Measurements from ENCODE around the gene CIPC. TPM values are rescaled to one million over a fixed set of nuclear protein-coding genes. Genes with fewer than 3 reads are reported as not detected.

The CIPC gene
- total RNA-seq, 1 donor = 12.4 TPM

GRCh38 chr14:77068517-77069200 lies 29.4 kb upstream of the CIPC start:
- DNase-seq (ENCODE audit: low read depth in 2 of 3, low spot score in 2 of 3) = no peak

DNA sequence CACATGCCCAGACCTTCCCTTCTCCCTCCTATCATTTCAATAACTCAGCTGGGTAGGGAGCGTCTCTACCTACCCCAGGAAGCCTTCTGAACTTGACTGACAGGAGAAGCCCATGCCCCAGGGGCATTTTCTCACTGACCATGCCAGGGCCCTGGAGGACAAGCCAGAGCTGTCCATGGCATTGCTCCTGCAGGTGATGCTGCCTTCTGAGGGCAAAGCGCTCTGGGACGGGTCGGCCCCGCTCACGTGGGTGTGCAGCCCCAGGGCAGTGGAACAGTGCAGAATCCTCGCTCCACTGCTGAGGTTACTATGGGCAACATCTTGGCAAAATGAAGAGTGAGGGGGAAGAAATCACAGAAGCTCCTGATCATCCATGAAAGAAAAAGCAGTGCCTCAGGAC lies 28.5 kb upstream of the CIPC start:
- no peak for DNase-seq (ENCODE audit: low read depth in 2 of 3, low spot score in 2 of 3)

GRCh38 chr14:77071938-77072388 lies 26.1 kb upstream of the CIPC start:
- DNase-seq (ENCODE audit: low read depth in 2 of 3, low spot score in 2 of 3) = no peak

GRCh38 chr14:77074969-77075368 lies 23.1 kb upstream of the CIPC start:
- DNase-seq (ENCODE audit: low read depth in 2 of 3, low spot score in 2 of 3) = no peak

DNA sequence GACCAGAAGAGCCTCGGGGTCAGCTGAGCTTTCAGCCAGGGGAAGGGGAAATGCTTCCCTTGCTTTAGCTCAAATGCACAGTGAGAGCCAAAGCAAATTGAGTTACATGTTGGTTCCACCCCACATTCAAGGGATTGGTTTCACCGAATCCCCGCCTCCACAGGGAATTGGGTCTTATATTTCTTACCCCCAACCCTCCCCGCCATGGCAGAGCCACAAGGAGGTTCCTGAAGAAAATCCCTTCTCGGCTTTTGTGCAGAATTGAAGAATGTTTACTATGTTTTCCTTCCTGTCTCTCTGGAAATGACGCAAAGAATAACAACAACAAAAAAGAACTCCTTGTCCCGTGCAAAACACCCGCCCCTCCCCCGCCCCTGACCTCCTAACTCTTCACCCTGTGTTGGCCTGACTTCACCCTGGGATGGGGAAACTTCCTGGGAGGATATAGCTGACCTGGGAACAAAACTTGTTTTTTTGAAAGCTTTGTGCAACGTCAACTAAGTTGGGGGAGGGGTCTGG lies 21.9 kb upstream of the CIPC start:
- DNase-seq (ENCODE audit: low read depth in 2 of 3, low spot score in 2 of 3) = no peak

DNA sequence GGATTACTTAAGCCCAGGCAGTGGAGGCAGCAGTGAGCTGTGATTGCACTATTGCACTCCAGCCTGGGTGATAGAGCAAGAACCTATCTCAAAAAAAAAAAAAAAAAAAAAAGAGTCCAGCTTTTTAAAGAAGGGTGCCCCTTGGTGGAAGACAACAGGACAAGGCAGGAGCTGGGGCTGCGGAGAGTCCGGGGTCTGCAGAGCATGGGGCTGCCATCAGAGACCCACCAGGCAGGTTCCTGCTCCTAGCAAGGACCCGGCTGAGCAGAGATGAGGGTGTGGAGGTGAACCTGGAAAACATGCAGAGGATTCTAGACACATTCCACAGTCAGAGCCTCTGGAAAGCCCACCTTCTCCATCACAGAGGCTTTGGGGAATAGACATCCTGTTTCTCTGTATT lies 21.0 kb upstream of the CIPC start:
- no peak for DNase-seq (ENCODE audit: low read depth in 2 of 3, low spot score in 2 of 3)

GRCh38 chr14:77082356-77082755 lies 15.7 kb upstream of the CIPC start:
- no peak for DNase-seq (ENCODE audit: low read depth in 2 of 3, low spot score in 2 of 3)

GRCh38 chr14:77083082-77083481 lies 15.0 kb upstream of the CIPC start:
- DNase-seq (ENCODE audit: low read depth in 2 of 3, low spot score in 2 of 3) = no peak

- DNase-seq (ENCODE audit: low read depth in 2 of 3, low spot score in 2 of 3) = no peak
Observed at GRCh38 chr14:77084985-77085384, 13.1 kb upstream of the CIPC start.

DNA sequence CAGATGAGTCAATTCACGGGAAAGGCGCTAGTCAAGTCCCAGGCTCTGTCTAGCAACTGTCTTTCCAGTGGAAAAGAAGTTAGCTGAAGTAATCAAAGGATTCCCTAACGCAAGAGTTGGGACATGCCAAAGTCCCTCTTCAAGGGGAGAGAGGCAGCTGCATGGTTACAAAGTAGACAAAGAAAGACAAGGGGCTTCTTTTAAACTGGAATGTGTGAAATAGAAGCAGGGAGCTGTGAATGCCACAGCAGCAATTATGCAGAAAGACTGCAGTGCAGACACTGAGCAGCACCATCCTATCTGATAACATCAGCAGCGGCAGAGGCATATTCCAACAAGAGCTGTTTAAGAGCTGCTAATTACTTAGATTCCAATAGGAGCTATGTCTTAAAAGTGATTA lies 12.5 kb upstream of the CIPC start:
- DNase-seq (ENCODE audit: low read depth in 2 of 3, low spot score in 2 of 3) = no peak

- DNase-seq (ENCODE audit: low read depth in 2 of 3, low spot score in 2 of 3) = no peak
Observed at GRCh38 chr14:77086017-77086727, 11.9 kb upstream of the CIPC start.

DNA sequence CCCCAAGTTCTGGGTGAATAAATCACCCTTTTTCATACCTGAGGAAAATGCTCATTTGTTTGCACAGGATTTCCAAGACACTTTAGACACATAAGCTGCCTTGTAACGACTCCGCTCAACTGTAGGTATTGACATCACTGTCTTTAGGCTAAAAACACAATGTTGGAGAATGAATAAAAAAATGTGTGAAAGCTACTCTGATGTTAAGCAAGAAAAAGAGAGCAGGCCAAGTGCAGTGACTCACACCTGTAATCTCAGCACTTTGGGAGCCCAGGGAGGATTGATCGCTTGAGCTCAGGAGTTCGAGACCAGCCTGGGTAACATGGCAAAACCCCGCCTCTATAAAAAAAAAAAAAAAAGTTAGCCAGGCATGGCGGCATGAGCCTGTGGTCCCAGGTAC lies 11.1 kb upstream of the CIPC start:
- DNase-seq (ENCODE audit: low read depth in 2 of 3, low spot score in 2 of 3) = no peak

GRCh38 chr14:77087631-77088030 lies 10.4 kb upstream of the CIPC start:
- no peak for DNase-seq (ENCODE audit: low read depth in 2 of 3, low spot score in 2 of 3)

GRCh38 chr14:77088219-77088618 lies 9.8 kb upstream of the CIPC start:
- DNase-seq (ENCODE audit: low read depth in 2 of 3, low spot score in 2 of 3) = no peak

DNA sequence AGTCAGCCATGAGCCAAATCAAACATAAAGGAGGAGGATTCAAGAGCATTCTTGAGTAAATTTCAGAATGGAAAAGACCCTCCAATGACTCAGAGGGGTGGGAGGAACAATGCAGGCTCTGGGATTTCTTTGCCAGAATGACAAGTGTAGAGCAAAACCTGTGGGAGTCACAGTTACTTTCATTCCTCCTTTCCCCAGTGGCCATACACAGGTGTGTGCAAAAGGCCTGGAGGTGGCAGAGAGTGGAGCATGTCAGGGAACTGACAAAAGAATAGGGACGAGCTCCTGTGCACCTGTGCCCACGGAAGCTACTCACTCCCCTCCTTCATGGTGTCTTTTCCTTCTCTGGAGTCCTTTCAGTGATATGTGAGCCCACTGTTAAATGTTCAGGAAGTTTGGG lies 9.4 kb upstream of the CIPC start:
- no peak for DNase-seq (ENCODE audit: low read depth in 2 of 3, low spot score in 2 of 3)

GRCh38 chr14:77091518-77091917 lies 6.5 kb upstream of the CIPC start:
- no peak for DNase-seq (ENCODE audit: low read depth in 2 of 3, low spot score in 2 of 3)

DNA sequence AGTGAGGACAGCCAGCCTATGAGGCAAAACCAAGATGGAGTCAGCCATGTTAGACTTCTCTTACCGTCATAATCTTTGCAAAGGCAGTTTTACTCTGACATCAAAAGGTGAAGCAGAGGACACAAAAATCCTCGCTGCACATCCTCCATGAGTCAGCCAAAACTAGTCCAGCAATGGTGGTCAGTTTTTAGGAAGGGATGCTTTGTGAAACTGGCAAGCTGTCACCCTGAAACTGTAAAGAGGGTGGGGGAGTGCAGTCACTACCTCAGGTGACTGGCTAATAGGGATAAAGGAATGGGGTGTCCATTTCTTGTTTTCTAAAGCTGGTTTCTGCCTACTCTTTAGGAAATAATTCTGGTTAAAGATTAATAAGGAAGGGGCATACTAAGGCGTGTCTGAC lies 5.4 kb upstream of the CIPC start:
- DNase-seq (ENCODE audit: low read depth in 2 of 3, low spot score in 2 of 3) = no peak

- DNase-seq (ENCODE audit: low read depth in 2 of 3, low spot score in 2 of 3) = peak; percentile 56 to 91 (median 84)
Observed at GRCh38 chr14:77094672-77095284, 3.3 kb upstream of the CIPC start.

DNA sequence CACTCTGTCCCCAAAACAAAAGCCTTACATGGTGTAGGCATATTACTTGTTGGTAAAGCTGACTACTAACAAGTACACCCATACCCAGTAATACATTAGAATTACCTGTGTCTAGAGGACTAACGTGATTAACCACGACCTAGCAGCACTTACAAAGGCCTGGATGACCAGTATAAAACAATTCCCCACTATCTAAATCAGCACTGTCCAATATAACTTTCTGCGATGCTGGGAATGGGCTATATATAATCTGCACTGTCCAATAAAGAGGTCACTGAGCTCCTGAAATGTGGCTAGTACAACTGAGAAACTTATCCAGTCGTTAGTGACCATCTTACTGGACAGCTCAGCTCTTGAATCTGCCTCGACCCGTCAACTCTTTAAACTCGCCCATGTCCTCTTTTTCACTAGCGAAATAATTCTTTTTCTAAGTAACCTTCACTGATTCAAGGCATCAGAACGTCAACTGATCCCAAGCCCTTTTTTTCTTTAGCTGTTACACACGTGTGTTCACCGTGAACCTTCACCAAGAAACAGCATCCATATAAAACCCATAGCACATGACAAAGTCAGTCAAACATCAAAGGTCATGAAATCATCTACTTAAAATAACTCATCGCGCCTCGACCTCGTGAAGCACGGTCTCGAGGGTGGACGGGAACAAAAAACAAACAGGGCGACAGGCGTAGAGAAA lies 905 bp upstream of the CIPC start:
- DNase-seq (ENCODE audit: low read depth in 2 of 3, low spot score in 2 of 3) = no peak

DNA sequence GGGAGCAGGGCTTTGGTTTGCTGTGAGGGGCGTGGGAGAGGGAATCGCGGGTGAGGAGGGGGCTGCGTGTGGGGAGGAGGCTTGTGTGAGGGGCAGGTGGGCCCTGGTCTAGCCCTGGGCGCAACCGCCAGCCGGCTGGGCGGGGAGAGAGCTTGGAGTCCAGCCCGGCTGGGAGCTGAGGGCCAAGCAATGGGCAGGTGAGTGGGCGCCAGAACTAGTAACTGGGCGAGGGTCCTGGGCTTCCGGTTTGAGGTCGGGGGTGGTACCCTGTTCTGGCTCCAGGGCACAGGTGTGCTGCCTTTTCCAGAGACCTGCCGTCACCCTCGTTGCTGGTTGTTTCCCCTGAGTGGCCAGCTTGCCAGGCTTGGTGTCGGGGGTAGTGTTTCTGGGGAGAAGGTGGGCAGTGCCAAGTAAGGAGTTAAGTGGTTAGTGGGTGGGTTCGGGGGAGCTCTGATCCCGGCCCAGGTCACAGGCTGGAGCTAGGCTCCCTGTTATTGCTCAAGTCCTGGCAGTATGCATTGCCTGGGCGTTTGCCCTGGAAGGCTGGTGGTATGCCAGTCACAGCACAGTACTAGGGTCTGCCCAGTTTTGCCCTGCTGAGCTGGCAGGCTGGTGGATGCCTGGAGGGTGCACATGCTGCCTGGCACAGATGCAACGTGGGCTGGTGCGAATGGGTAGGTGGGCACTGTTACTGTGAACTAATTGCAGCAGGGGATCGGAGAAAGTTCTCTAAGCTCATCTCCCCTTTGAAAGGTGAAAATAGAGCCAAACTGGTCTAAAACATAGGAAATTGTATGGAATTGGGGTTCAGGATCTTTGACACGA lies 683 bp downstream of the CIPC start:
- peak in 1 of 3 donors; percentile 10 for DNase-seq (ENCODE audit: low read depth in 2 of 3, low spot score in 2 of 3)

Data from hematopoietic multipotent progenitor cell (in vitro differentiated cells).